MM.1S (cell line): Measurements from ENCODE around the gene FLYWCH2.
"Not testable (repeated sequence)": the region's sequence is repeated elsewhere in the genome, so short reads cannot be mapped to it uniquely, and the experiment has no call there.

Source experiments
- DNase-seq: peaks from one replicate; pipeline ENCODE4 v3.0.0-alpha.2; 2015
- H2AFZ ChIP-seq: fragments of 300-600 bp; sonication (generic); 2 replicates; pipeline ENCODE4 v1.6.0; 2016; ENCODE audit warnings: antibody characterized with exemption, low read length
- H3F3A ChIP-seq: fragments of 300-600 bp; sonication (generic); 2 replicates; pipeline ENCODE4 v1.6.1; 2016; ENCODE audit warnings: mild to moderate bottlenecking, antibody characterized with exemption, low read length, moderate library complexity, mixed read lengths; ENCODE audit not compliant: insufficient read depth
- H3K27ac ChIP-seq: fragments of 300-600 bp; sonication (generic); 2 replicates; pipeline ENCODE4 v1.5.1; 2016; ENCODE audit warnings: mild to moderate bottlenecking, low read length
- H3K27me3 ChIP-seq: fragments of 300-600 bp; sonication (generic); replicated peaks from 2 replicates; pipeline ENCODE4 v1.6.0; 2016; ENCODE audit warnings: low read length; ENCODE audit not compliant: insufficient read depth
- H3K36me3 ChIP-seq: fragments of 300-600 bp; sonication (generic); replicated peaks from 2 replicates; pipeline ENCODE4 v1.6.1; 2016; ENCODE audit warnings: mild to moderate bottlenecking, low read length, mixed read lengths; ENCODE audit not compliant: insufficient read depth
- H3K4me1 ChIP-seq: fragments of 300-600 bp; sonication (generic); 2 replicates; pipeline ENCODE4 v1.6.1; 2016; ENCODE audit warnings: low read length, mixed read lengths
- H3K4me2 ChIP-seq: fragments of 300-600 bp; sonication (generic); 2 replicates; pipeline ENCODE4 v1.6.0; 2016; ENCODE audit warnings: low read depth, low read length
- H3K4me3 ChIP-seq: fragments of 300-600 bp; sonication (generic); 2 replicates; pipeline ENCODE4 v1.5.1; 2016; ENCODE audit warnings: low read length, mixed read lengths
- H3K79me2 ChIP-seq: fragments of 300-600 bp; sonication (generic); 2 replicates; pipeline ENCODE4 v1.6.1; 2016; ENCODE audit warnings: mixed run types, low read length, mixed read lengths
- H3K9ac ChIP-seq: fragments of 300-600 bp; sonication (generic); 2 replicates; pipeline ENCODE4 v1.6.1; 2016; ENCODE audit warnings: low read length, mixed read lengths
- H3K9me2 ChIP-seq: fragments of 300-600 bp; sonication (generic); replicated peaks from 2 replicates; pipeline ENCODE4 v1.6.1; 2016; ENCODE audit warnings: mild to moderate bottlenecking, low read length, mixed read lengths; ENCODE audit not compliant: insufficient read depth
- H3K9me3 ChIP-seq: fragments of 300-600 bp; sonication (generic); replicated peaks from 2 replicates; pipeline ENCODE4 v1.6.1; 2016; ENCODE audit warnings: mild to moderate bottlenecking, low read length, mixed read lengths; ENCODE audit not compliant: insufficient read depth
- H4K20me1 ChIP-seq: fragments of 300-600 bp; sonication (generic); 2 replicates; pipeline ENCODE4 v1.6.1; 2016; ENCODE audit warnings: mild to moderate bottlenecking, low read length, moderate library complexity, mixed read lengths; ENCODE audit not compliant: insufficient read depth
- CTCF ChIP-seq: fragments of 300-600 bp; sonication (generic); IDR thresholded peaks from 2 replicates; pipeline ENCODE4 v1.5.1; 2016; ENCODE audit warnings: antibody characterized with exemption, low read length, mixed read lengths
- EZH2 ChIP-seq: fragments of 300-600 bp; sonication (generic); optimal IDR thresholded peaks from 2 replicates; pipeline ENCODE3; 2017; ENCODE audit warnings: low read depth, mild to moderate bottlenecking, antibody characterized with exemption, low read length, mixed read lengths
- EZH2phosphoT487 ChIP-seq: fragments of 300-600 bp; sonication (generic); IDR thresholded peaks from 2 replicates; pipeline ENCODE4 v1.6.1; 2018; ENCODE audit warnings: antibody characterized with exemption, low read length

The FLYWCH2 gene

GRCh38 chr16:2928796-2929195, 45.8 kb downstream of the FLYWCH2 start:
- Histone ChIP-seq H3K4me3 (no peak overlapping the region), H3K27me3 (no peaks in the 10 kb centered on the region), H3K9me2 (no peaks in the 10 kb centered on the region), H3F3A (peaks cover 4% of the 10 kb centered on the region; the same call in 1 of the 2 replicates), H4K20me1 (no peaks in the 10 kb centered on the region), H3K4me1 (peaks cover 10% of the 10 kb centered on the region; the same call in 1 of the 2 replicates), H3K79me2 (peaks cover 10% of the 10 kb centered on the region; the same call in 1 of the 2 replicates), H3K36me3 (no peaks in the 10 kb centered on the region), H3K9me3 (no peaks in the 10 kb centered on the region), H3K4me2 (no peak overlapping the region), H2AFZ (no peak overlapping the region), H3K9ac (no peak overlapping the region), H3K27ac (no peak overlapping the region)
- DNase-seq = no peak
- no peak for TF ChIP-seq CTCF
- no peak for TF ChIP-seq EZH2
- no peak for TF ChIP-seq EZH2phosphoT487

GRCh38 chr16:2929693-2930092, 46.7 kb downstream of the FLYWCH2 start:
- DNase-seq = no peak

GRCh38 chr16:2930236-2930635, 47.2 kb downstream of the FLYWCH2 start:
- Histone ChIP-seq H3K27me3 (no peaks in the 10 kb centered on the region), H3K4me3 (no peak overlapping the region), H4K20me1 (no peaks in the 10 kb centered on the region), H3K4me1 (peaks cover 10% of the 10 kb centered on the region; the same call in 1 of the 2 replicates), H3K9me3 (no peaks in the 10 kb centered on the region), H3K27ac (no peak overlapping the region), H3F3A (peaks cover 4% of the 10 kb centered on the region; the same call in 1 of the 2 replicates), H3K9me2 (no peaks in the 10 kb centered on the region), H2AFZ (no peak overlapping the region), H3K4me2 (no peak overlapping the region), H3K79me2 (peaks cover 5% of the 10 kb centered on the region; the same call in 1 of the 2 replicates), H3K36me3 (no peaks in the 10 kb centered on the region), H3K9ac (no peak overlapping the region)
- DNase-seq = no peak
- TF ChIP-seq EZH2phosphoT487 = no peak

More at GRCh38 chr16:2929693-2930092, 46.7 kb downstream of the FLYWCH2 start:
- Histone ChIP-seq H3K79me2 (peaks cover 5% of the 10 kb centered on the region; the same call in 1 of the 2 replicates), H3K9me3 (no peaks in the 10 kb centered on the region), H3K4me1 (peaks cover 10% of the 10 kb centered on the region; the same call in 1 of the 2 replicates), H3K27ac (no peak overlapping the region), H2AFZ (no peak overlapping the region), H3K4me3 (no peak overlapping the region), H3K27me3 (no peaks in the 10 kb centered on the region), H3K4me2 (no peak overlapping the region), H3K9ac (no peak overlapping the region), H3F3A (peaks cover 4% of the 10 kb centered on the region; the same call in 1 of the 2 replicates), H4K20me1 (no peaks in the 10 kb centered on the region), H3K36me3 (no peaks in the 10 kb centered on the region), H3K9me2 (no peaks in the 10 kb centered on the region)
- no peak for TF ChIP-seq EZH2phosphoT487
- no peak for TF ChIP-seq EZH2
- no peak for TF ChIP-seq CTCF

GRCh38 chr16:2931231-2931914, 48.4 kb downstream of the FLYWCH2 start:
- not testable (repeated sequence) for H3K27me3 ChIP-seq, H4K20me1 ChIP-seq, H3K4me2 ChIP-seq, H3K4me1 ChIP-seq, H3K9me3 ChIP-seq, H3K79me2 ChIP-seq, H3K36me3 ChIP-seq, H3K27ac ChIP-seq, DNase-seq, H3F3A ChIP-seq, H3K9me2 ChIP-seq, H2AFZ ChIP-seq, H3K4me3 ChIP-seq, H3K9ac ChIP-seq
